Stimulated activated naive CD8-positive, alpha-beta T cell treated with anti-CD3 and anti-CD28 coated beads, Interleukin-15, Interleukin-2, amounts not matched to agents 100 ng/mL and 50 ng/mL, for 24 hours (primary cell): ENCODE data around the gene SRPK3.

Experiments used
- H3K27ac Mint-ChIP-seq: one replicate; pipeline ENCODE4 v1.8.0; 2021; ENCODE audit warnings: mild to moderate bottlenecking, mixed read lengths
- H3K27me3 Mint-ChIP-seq: one replicate; pipeline ENCODE4 v1.8.0; 2021; ENCODE audit warnings: mixed read lengths
- H3K36me3 Mint-ChIP-seq: one replicate; pipeline ENCODE4 v1.8.0; 2021; ENCODE audit warnings: low read depth, mixed read lengths
- H3K4me1 Mint-ChIP-seq: one replicate; pipeline ENCODE4 v1.8.0; 2021; ENCODE audit warnings: low read depth, mixed read lengths
- H3K4me3 Mint-ChIP-seq: one replicate; pipeline ENCODE4 v1.8.0; 2021; ENCODE audit warnings: mild to moderate bottlenecking, mixed read lengths
- H3K9me3 Mint-ChIP-seq: one replicate; pipeline ENCODE4 v1.8.0; 2021; ENCODE audit warnings: mixed read lengths

The SRPK3 gene

DNA sequence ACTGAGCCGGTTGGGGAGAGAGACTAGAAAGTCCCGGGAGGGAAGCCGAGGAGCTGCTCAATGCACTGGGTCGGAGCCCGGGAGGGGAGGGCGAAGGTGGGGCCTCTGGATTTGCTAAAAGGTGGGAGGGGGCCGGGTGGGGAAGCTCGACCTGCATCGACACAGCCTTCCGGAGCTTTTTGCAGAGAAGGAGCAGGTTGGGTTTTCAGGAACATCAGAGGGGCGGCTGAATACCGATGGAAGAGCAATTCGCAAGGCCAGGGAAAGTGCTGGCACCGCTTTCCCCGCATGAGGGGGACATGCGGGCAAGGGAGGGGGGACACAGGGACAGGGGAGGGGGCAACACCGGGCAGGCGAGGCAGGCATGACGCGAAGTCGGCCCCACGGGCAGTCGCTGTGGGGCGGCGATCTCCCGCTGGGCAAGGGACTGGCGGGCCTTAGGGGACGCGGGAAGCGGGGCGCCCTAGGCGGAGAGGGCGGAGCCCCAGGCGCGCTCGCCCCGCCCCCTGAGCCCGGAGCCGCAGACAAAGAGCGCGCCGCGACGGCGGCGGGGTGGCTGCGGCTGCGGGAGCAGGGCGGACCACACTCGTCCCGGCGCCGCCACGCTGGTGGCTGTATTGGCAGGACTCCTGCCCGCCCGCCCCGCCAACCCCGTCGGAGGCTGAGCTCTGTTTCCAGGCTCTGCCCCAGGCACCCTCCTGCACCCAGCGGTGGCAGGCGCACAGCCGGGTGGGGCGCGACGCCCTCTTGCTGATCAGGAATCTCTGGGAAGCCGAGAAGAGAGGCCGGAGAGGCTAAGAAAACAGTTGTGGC is 37.9 kb downstream of the SRPK3 start:
- H3K4me1 Mint-ChIP-seq = peaks cover 22% of the 10 kb centered on the region
- H3K36me3 Mint-ChIP-seq = no peaks in the 10 kb centered on the region
- no peaks in the 10 kb centered on the region for H3K27me3 Mint-ChIP-seq

DNA sequence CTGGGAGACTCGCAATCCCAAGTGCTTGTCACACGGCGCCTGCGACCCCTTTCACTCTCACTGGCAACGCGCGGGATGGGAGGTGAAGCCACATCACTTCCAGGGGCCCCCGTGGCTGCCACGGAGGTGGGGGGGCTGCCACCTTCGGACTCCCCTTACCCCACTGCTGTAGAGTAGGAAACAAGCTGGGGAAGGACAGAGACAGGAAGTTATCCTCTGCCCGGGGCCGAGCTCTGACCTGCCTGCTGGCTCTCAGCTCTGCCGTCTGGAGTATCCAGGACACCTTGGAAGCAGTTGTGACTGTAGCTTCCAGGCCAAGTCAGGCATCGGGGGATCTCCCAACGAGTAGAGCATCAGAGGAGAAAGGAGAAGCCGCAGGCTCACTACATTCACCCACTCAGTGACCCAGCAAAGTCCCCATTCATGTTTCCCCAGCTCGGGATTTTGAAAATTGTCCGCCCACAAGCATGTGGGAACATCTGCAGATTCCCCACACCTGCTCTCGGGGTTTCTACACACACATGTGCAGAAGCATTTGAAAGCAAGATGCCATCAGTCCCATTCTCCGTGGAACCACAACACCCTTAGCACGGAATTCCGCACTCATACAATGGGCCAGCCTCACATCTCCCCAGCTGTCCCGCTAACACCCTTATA is 38.7 kb downstream of the SRPK3 start:
- H3K36me3 Mint-ChIP-seq = no peaks in the 10 kb centered on the region
- H3K4me1 Mint-ChIP-seq = peaks cover 22% of the 10 kb centered on the region
- no peaks in the 10 kb centered on the region for H3K27me3 Mint-ChIP-seq
- no peak overlapping the region for H3K27ac Mint-ChIP-seq
- H3K9me3 Mint-ChIP-seq = no peaks in the 10 kb centered on the region
- H3K4me3 Mint-ChIP-seq = peak overlapping the region; percentile 32

More for the DNA sequence above, 37.9 kb downstream of the SRPK3 start:
- Mint-ChIP-seq H3K27ac (no peak overlapping the region), H3K4me3 (peak overlapping the region; percentile 32), H3K9me3 (no peaks in the 10 kb centered on the region)

DNA sequence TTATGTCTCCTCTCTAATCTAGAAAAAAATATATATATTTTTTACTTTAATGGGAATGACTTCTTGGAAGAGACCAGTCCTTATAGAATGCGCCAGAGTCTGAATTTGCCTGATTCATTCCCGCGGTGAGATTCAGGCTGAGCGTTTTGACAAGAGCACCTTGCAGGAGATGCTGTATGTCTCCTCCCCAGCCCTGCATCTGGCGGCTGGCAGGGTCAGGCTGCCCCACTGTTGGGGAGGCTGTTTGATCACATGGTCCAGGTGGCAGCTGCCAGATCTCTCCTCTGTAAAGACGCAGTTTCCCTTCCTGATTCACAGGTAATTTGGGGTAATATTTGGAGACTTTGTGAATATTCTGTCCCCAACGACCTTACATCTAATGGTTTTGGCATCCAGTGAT is 39.8 kb downstream of the SRPK3 start:
- no peak overlapping the region for H3K4me3 Mint-ChIP-seq
- no peaks in the 10 kb centered on the region for H3K27me3 Mint-ChIP-seq
- no peak overlapping the region for H3K27ac Mint-ChIP-seq
- peaks cover 22% of the 10 kb centered on the region for H3K4me1 Mint-ChIP-seq
- no peaks in the 10 kb centered on the region for H3K9me3 Mint-ChIP-seq
- no peaks in the 10 kb centered on the region for H3K36me3 Mint-ChIP-seq

DNA sequence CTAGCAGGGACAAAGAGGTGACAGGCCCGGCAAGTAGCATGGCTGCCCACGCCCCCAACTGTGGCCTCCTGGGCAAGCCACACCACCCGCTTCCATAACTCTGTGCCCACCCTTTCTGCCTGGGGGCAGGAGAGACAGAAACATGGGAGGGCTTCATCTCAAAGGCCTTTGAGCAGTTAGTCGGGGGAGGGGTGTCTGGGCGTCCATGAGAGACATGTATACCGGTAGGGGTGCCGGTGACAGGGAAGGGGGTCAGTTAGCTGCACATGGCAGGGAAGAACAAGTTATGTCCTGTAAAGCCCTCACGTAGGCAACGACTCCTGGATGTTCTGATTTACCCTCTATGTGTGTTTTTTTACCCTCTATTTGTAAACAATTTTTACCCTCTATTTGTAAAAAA is 40.2 kb downstream of the SRPK3 start:
- Mint-ChIP-seq H3K9me3 (no peaks in the 10 kb centered on the region), H3K27me3 (no peaks in the 10 kb centered on the region), H3K27ac (no peak overlapping the region), H3K36me3 (no peaks in the 10 kb centered on the region), H3K4me3 (no peak overlapping the region), H3K4me1 (peaks cover 22% of the 10 kb centered on the region)

DNA sequence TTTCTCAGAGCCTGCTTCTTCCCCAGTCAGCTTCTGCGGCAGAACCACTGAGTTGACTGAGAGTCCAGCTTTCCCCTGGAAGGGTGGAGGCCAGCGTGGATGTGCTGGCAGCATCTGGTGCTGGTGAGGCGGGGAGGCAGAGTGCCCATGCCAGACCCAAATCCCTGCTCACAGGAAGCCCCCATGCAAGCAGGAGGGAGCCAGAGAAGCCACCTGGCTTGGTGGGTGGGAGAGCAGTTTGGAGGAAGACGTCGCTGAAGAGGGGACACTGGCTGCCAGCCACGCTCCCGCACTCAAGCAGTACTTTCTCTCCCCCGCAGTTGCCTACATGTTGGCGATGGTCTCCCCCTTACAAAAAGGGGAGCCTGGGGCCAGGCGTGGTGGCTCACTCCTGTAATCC is 43.5 kb downstream of the SRPK3 start:
- Mint-ChIP-seq H3K36me3 (no peaks in the 10 kb centered on the region), H3K4me3 (no peak overlapping the region), H3K27ac (no peak overlapping the region)

DNA sequence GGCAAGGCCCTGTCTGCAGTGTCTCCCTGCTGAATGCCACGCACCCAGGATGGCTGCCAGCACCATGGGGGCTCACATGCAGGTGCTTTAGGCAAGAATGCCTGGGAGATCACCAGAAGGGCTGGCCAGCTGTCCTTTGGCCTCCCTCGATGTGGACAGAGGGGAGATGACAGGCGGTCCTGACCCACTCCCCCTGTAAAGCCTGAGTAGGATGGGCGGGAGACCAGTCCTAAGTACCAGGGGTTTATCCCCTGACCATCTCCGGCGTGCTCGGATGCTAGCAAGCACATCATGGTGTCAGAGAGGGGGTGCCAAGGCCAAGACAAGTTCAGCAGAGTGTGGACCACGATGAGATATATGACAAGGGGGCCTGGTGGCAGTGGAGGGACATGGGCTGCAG is 44.2 kb downstream of the SRPK3 start:
- Mint-ChIP-seq H3K27ac (no peak overlapping the region), H3K27me3 (peaks cover 13% of the 10 kb centered on the region), H3K36me3 (no peaks in the 10 kb centered on the region), H3K4me3 (no peak overlapping the region), H3K9me3 (no peaks in the 10 kb centered on the region), H3K4me1 (peaks cover 13% of the 10 kb centered on the region)

More for the DNA sequence above, 43.5 kb downstream of the SRPK3 start:
- peaks cover 13% of the 10 kb centered on the region for H3K4me1 Mint-ChIP-seq
- peaks cover 13% of the 10 kb centered on the region for H3K27me3 Mint-ChIP-seq
- H3K9me3 Mint-ChIP-seq = no peaks in the 10 kb centered on the region

DNA sequence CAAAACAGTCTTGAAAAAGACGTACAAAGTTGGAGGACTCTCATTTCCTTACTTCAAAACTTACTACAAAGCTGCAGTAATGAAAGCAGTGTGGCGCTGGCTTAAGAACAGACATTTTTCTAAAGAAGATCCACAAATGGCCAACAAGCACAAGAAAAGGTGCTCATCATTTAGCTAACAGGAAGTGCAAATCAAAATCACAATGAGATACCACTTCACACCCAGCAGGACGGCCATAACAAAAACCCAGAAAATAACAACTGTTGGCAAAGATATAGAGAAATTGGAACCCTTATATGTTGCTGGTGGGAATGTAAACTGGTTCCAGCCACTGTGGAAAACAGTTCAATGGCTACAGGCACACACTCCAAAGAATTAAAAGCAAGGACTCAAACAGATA is 46.2 kb downstream of the SRPK3 start:
- no peak overlapping the region for H3K27ac Mint-ChIP-seq
- H3K9me3 Mint-ChIP-seq = no peaks in the 10 kb centered on the region
- H3K36me3 Mint-ChIP-seq = no peaks in the 10 kb centered on the region
- H3K27me3 Mint-ChIP-seq = peaks cover 20% of the 10 kb centered on the region
- H3K4me1 Mint-ChIP-seq = peaks cover 9% of the 10 kb centered on the region
- no peak overlapping the region for H3K4me3 Mint-ChIP-seq

DNA sequence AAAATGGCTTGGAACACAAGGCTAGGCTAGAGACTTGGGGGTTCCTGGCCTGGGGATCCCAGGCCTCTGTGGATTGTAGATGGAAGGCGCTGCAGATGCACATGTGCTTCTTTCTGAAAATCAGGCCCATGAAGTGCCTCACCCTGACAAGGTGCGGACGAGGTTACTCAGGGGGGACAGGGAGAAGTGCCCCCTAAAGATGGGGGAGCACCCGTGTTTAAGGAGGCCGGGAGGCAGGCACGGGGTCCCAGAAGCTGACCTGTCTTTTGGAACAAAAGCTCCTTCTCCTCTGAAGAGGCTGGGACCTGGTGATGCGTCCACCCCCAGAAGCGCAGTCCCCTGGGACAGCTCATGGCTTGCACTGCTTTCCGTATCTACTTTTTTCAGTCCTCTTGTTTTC is 47.1 kb downstream of the SRPK3 start:
- no peaks in the 10 kb centered on the region for H3K9me3 Mint-ChIP-seq
- no peak overlapping the region for H3K27ac Mint-ChIP-seq
- no peaks in the 10 kb centered on the region for H3K36me3 Mint-ChIP-seq
- peaks cover 3% of the 10 kb centered on the region for H3K4me1 Mint-ChIP-seq
- peaks cover 23% of the 10 kb centered on the region for H3K27me3 Mint-ChIP-seq
- H3K4me3 Mint-ChIP-seq = no peak overlapping the region

DNA sequence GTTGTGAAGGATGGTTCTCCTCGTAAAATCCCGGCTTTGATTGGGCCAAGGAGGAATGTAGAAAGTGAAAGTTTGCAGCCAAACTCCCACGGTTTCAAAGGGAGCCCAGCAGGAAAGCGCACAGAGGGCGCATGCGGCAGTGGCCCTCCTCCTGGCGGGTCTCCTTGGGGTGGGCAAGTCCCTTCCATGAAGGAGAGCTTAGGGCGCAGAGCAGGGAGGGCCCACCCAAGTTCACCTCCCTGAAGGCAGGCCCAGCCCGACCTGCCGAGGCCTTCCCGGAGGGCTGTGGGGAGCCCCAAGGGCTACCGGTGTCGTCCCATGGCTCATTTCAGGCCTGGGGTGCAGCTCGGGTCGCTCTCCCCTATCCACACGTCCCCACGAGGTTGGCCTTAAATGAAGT is 47.5 kb downstream of the SRPK3 start:
- Mint-ChIP-seq H3K4me3 (no peak overlapping the region), H3K4me1 (peaks cover 3% of the 10 kb centered on the region), H3K9me3 (no peaks in the 10 kb centered on the region), H3K27ac (no peak overlapping the region), H3K27me3 (peaks cover 23% of the 10 kb centered on the region), H3K36me3 (no peaks in the 10 kb centered on the region)

DNA sequence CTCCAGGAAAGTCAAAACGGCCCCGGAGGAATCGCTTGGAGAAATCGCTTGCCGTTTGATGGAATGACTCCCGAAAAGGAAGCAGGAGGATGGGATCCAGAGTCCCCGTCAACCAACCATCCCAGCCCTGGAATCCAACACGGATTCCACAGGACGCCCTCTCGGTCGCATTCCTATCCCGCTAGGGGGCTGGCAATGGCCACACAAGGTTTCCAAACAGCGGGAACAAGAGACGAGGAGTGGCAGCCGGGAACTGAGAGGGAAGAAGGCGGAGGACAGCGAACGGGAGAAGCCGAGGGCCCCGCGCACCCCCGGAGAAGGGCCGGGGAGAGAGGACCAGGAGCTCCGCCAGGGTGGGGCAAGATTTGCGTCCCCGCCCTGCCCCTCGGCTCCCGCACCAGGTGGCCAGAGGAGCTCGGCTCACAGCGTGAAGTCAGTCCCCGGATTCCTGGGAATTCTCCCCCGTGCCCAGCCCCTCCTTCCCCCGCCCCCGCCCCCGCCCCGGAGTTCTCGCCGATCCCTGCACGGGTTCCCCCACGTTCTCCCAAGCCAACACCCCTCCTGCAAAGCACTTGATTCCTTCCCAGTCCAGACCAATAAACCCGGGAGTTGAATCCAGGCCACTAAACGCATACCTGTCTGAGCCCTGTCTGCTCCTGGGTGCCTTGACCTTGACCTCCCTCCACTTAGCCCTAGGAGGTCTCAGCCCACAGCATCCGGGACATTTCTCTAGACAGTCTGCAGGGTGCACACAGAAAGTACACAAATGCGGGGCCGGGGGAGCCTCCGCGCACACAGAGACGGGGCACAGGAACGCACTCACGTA is 48.1 kb downstream of the SRPK3 start:
- H3K27ac Mint-ChIP-seq = no peak overlapping the region
- peaks cover 3% of the 10 kb centered on the region for H3K4me1 Mint-ChIP-seq
- H3K27me3 Mint-ChIP-seq = peaks cover 23% of the 10 kb centered on the region
- H3K36me3 Mint-ChIP-seq = no peaks in the 10 kb centered on the region
- no peaks in the 10 kb centered on the region for H3K9me3 Mint-ChIP-seq
- peak overlapping the region; percentile 45 for H3K4me3 Mint-ChIP-seq

DNA sequence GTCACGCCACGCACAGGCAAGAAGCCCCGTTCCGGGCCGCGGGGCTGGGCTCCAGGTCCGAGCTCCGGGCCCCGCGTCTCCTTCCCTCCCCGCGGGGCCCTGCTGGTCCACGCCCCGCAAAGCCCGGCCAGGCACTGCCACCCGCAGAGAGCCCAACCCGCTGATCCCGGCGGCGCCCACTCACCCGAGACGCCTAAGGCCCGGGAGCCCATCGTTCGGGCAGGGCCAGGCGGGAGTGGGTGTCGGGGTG is 48.6 kb downstream of the SRPK3 start:
- peaks cover 23% of the 10 kb centered on the region for H3K27me3 Mint-ChIP-seq
- peak overlapping the region; percentile 45 for H3K4me3 Mint-ChIP-seq
- H3K9me3 Mint-ChIP-seq = no peaks in the 10 kb centered on the region
- H3K4me1 Mint-ChIP-seq = peaks cover 3% of the 10 kb centered on the region
- no peak overlapping the region for H3K27ac Mint-ChIP-seq
- no peaks in the 10 kb centered on the region for H3K36me3 Mint-ChIP-seq

DNA sequence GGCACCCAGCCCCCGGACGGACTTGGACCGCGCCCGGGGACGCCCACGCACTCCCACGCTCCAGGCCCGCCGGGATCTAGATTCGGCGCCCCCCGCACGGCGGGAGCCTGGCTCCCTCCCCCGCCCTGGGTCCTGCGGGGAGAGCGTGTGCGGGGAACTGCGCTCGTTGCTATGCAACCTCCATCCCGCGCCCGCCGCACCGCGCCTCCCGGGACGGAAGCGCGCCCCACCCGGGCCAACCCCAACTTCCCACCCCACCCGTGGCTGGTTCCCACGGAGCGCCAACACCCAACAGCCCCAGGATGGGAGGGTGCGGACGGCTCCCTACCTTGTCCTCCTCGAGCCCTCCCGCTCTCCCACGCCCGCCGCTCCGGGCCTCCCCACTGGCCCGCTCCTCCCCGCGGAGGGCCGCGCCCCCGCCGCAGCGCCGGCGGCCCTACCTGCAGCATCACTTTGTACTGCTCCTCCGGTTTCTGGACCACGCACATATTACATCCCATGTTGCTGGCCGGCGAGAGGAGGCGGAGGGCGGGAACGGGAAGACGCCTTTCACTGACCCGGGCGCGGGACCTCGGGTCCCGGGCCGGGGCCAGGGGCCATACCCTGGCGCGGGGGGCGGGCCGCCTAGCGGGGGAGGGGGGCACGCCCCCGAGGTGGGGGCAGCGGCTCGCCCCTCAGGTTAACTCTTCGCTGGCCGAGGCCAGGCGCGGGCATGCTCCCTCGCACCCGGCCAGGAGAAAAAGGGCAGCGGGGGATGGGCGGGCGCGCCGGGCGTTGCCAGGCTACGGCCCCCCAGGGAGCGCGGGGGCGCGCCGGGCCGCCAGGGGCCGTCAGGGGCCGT is 49.2 kb downstream of the SRPK3 start, which contains the start of gene PDZD4:
PDZD4 (minus strand) TSS at position 746 of the 841 bp plus-strand sequence; CDS start at position 500, 246 bp downstream.
- Mint-ChIP-seq H3K36me3 (no peaks in the 10 kb centered on the region), H3K4me3 (peak within 1 kb of the TSS; percentile 45), H3K4me1 (peaks cover 3% of the 10 kb centered on the region), H3K27me3 (peaks cover 26% of the 10 kb centered on the region), H3K27ac (no peak within 1 kb of the TSS), H3K9me3 (no peaks in the 10 kb centered on the region)

DNA sequence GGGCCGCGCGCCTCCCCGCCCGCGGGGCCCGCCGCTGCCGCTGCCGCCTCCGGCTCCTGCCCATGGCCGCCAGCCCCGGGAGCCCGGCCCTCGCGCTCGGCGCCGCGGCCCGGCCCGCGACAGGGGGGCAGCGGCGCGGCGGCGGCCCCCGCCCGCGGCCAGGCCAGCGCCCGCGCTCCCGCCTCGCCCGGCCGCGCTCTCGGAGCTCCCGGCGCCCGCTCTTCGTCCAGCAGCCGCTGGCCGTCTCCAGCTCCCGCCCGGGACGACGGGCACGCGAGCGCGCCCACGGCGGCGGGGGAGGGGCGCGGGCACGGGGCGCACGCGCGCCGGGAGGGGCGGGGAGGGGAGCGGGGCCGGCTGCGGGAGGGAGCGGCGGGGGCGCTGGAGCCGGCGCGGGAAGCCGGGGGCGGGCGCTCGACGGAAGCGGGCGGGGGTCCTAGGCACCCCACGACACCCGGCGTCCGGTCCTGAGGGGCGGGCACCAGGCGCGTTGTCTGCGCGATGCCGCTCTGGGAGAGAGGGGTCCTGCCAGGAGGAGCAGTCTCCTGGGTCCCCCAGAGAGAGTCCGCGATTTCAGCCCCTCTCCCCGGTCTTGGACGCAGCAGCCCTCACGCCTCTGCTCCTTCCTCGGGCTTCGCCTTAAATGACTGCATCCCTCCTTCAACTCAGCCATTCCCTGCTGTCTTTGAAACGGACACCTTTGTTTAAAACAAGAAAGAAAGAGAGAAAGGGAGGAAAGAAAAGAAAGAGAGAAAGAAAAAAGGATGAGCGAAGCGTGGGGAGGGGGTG is 50.0 kb downstream of the SRPK3 start:
- no peaks in the 10 kb centered on the region for H3K9me3 Mint-ChIP-seq
- peaks cover 3% of the 10 kb centered on the region for H3K4me1 Mint-ChIP-seq
- H3K27ac Mint-ChIP-seq = no peak overlapping the region
- no peaks in the 10 kb centered on the region for H3K36me3 Mint-ChIP-seq
- peak overlapping the region; percentile 30 for H3K4me3 Mint-ChIP-seq
- H3K27me3 Mint-ChIP-seq = peaks cover 26% of the 10 kb centered on the region
